A673 (cell line): Measurements from ENCODE around the gene ZNF827. TPM values are rescaled to one million over a fixed set of nuclear protein-coding genes. Genes with fewer than 3 reads are reported as not detected.

ENCODE experiments used
- BruUV-seq: library from RNA; stranded (reverse); fragments of 400-500 nt; replicated peaks from 2 replicates; lab custom pipeline; 2021; lab: Mats Ljungman, UMichigan
- CTCF ChIA-PET: fragments of 300-600 bp; sonication (Branson Sonifier 250); formaldehyde crosslinking; loops from one replicate; lab custom pipeline; 2022; ENCODE audit warnings: antibody characterized with exemption; lab: Charles Lee
- POLR2A ChIA-PET: fragments of 300-600 bp; sonication (Branson Sonifier 250); formaldehyde crosslinking; loops from one replicate; lab custom pipeline; 2022; ENCODE audit warnings: antibody characterized with exemption; ENCODE audit not compliant: low non-redundant PET; lab: Charles Lee
- DNase-seq: peaks from one replicate; pipeline ENCODE4 v3.0.0-alpha.2; 2015; ENCODE audit warnings: low spot score
- H3K27ac ChIP-seq: fragments of 200-600 bp; sonication (generic); 2 replicates; pipeline ENCODE4 v1.5.1; 2016; ENCODE audit warnings: mixed run types, low read depth, mild to moderate bottlenecking, mixed read lengths, antibody characterized with exemption, low read length; ENCODE audit not compliant: poor library complexity, severe bottlenecking
- H3K27me3 ChIP-seq: fragments of 200-600 bp; sonication (generic); replicated peaks from 2 replicates; pipeline ENCODE4 v1.6.1; 2017; ENCODE audit warnings: mixed run types, low read depth, mild to moderate bottlenecking, mixed read lengths, antibody characterized with exemption, low read length; ENCODE audit not compliant: insufficient read depth, poor library complexity
- H3K36me3 ChIP-seq: fragments of 200-600 bp; sonication (generic); 2 replicates; pipeline ENCODE4 v1.6.1; 2016; ENCODE audit warnings: mixed run types, mild to moderate bottlenecking, mixed read lengths, antibody characterized with exemption, low read length; ENCODE audit not compliant: insufficient read depth, poor library complexity, severe bottlenecking
- H3K4me1 ChIP-seq: fragments of 200-600 bp; sonication (generic); 2 replicates; pipeline ENCODE4 v1.6.1; 2017; ENCODE audit warnings: mixed run types, mild to moderate bottlenecking, mixed read lengths, antibody characterized with exemption, low read length; ENCODE audit not compliant: insufficient read depth, poor library complexity, severe bottlenecking
- H3K4me3 ChIP-seq: fragments of 200-600 bp; sonication (generic); 2 replicates; pipeline ENCODE4 v1.5.1; 2016; ENCODE audit warnings: low read depth, mixed run types, mild to moderate bottlenecking, mixed read lengths, low read length; ENCODE audit not compliant: poor library complexity, severe bottlenecking
- H3K9me3 ChIP-seq: fragments of 200-600 bp; sonication (generic); 2 replicates; pipeline ENCODE4 v1.6.1; 2016; ENCODE audit warnings: mixed run types, low read depth, mild to moderate bottlenecking, mixed read lengths, antibody characterized with exemption, low read length; ENCODE audit not compliant: poor library complexity, severe bottlenecking
- EZH2 ChIP-seq: fragments of 200-600 bp; sonication (generic); IDR thresholded peaks from 2 replicates; pipeline ENCODE4 v1.6.1; 2017; ENCODE audit warnings: borderline replicate concordance, low read depth, mild to moderate bottlenecking, mixed read lengths, antibody characterized with exemption, low read length; ENCODE audit not compliant: poor library complexity, severe bottlenecking
- intact Hi-C: fragments of 100-400 bp; cut with micrococcal nuclease; formaldehyde crosslinking; loops from one replicate; pipeline ENCODE4 v1.10.0; 2022; ENCODE audit not compliant: unreplicated experiment
- total RNA-seq: library from RNA; stranded (reverse); gene quantifications from 2 replicates; pipeline ENCODE4 v1.2.3, GENCODE V29; 2021
- TF ChIP-seq, protein P1 (sequence below): fragments of 300-800, 200-600 bp; sonication (generic); conservative IDR thresholded peaks from 2 replicates; pipeline ENCODE4 v1.5.1; 2017; ENCODE audit warnings: low read depth, mild to moderate bottlenecking, antibody characterized with exemption, low read length, moderate library complexity, mixed read lengths

ZNF827 gene
- total RNA-seq, 1 experiment from 2014 or later, result 20.0 TPM

DNA sequence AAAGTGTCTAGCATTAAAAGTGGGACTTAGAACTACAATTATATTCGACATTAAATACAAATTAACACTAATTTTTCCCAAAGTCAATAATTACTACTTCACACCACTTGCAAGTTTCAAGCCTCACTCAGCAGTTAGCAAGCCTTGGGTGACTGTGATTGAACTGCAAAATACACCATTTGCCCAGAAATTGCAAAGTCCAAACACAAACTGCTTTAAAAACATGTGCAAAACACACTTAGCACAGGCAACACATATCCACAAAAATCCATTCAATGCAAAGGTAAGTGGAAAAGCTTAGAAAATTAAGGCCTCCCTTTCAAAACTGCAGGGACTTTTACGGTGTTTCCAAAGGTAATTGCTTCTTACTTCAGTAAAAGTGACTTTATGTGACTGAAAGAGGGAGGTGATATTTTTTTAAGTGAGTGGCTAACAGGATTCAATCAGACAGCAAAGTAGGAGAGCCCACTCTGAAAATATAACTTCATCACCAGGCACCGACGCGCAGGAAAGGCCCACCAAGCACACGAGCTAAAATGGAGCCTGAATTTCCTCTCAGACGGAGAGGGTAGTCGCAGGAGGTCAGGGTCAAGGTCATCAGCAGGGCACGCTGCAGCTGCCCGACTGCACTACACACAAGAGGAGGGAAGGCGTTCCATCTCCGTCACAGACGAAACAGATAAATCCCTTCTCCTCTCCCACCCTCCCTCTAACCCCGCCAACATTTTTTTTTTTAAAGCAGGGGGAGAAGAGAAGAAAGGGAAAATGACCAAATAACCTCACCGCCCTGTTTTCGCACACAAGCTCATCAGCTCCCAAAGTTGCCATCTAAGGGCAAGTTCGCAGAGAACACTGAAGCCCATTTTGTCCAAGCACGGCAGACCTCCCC lies 3.1 kb downstream of the ZNF827 start:
- DNase-seq, result no peak
- CTCF ChIA-PET, result no interaction called here
- peak overlapping the region; percentile 87 for H3K27ac ChIP-seq
- TF ChIP-seq, protein P1, sequence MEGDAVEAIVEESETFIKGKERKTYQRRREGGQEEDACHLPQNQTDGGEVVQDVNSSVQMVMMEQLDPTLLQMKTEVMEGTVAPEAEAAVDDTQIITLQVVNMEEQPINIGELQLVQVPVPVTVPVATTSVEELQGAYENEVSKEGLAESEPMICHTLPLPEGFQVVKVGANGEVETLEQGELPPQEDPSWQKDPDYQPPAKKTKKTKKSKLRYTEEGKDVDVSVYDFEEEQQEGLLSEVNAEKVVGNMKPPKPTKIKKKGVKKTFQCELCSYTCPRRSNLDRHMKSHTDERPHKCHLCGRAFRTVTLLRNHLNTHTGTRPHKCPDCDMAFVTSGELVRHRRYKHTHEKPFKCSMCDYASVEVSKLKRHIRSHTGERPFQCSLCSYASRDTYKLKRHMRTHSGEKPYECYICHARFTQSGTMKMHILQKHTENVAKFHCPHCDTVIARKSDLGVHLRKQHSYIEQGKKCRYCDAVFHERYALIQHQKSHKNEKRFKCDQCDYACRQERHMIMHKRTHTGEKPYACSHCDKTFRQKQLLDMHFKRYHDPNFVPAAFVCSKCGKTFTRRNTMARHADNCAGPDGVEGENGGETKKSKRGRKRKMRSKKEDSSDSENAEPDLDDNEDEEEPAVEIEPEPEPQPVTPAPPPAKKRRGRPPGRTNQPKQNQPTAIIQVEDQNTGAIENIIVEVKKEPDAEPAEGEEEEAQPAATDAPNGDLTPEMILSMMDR, result no peak
- TF ChIP-seq EZH2, result no peak
- TSS peak; percentile 35 for BruUV-seq
- no peaks in the 10 kb centered on the region for H3K36me3 ChIP-seq
- H3K4me3 ChIP-seq, result peak overlapping the region; percentile 87
- POLR2A ChIA-PET, result no interaction called here
- intact Hi-C loops, result loop anchor here (2.0 to 5.0 kb wide), 4 partner anchors 63 to 318 kb away; partner anchors contain the start of gene MMAA
- no peaks in the 10 kb centered on the region for H3K27me3 ChIP-seq
- H3K4me1 ChIP-seq, result peaks cover 28% of the 10 kb centered on the region
- H3K9me3 ChIP-seq, result no peaks in the 10 kb centered on the region

- no peak for TF ChIP-seq EZH2
- TF ChIP-seq, protein P1, result no peak
- H3K27ac ChIP-seq, result peak overlapping the region; percentile 87
- POLR2A ChIA-PET, result no interaction called here
- no peaks in the 10 kb centered on the region for H3K9me3 ChIP-seq
- H3K36me3 ChIP-seq, result no peaks in the 10 kb centered on the region
- intact Hi-C loops, result loop anchor here (5.0 kb wide), 3 partner anchors 62 to 317 kb away; partner anchors contain the start of gene MMAA
- DNase-seq, result no peak
- no peak overlapping the region for H3K4me3 ChIP-seq
- BruUV-seq, result no TSS peak
- H3K27me3 ChIP-seq, result no peaks in the 10 kb centered on the region
- CTCF ChIA-PET, result no interaction called here
- peaks cover 23% of the 10 kb centered on the region for H3K4me1 ChIP-seq
These were observed 4.1 kb downstream of the ZNF827 start for GRCh38 chr4:145934434-145935047.

- TF ChIP-seq EZH2, result no peak
- TF ChIP-seq, protein P1, result no peak
- no peaks in the 10 kb centered on the region for H3K9me3 ChIP-seq
- POLR2A ChIA-PET, result no interaction called here
- no peaks in the 10 kb centered on the region for H3K36me3 ChIP-seq
- no peaks in the 10 kb centered on the region for H3K27me3 ChIP-seq
- H3K27ac ChIP-seq, result no peak overlapping the region
- CTCF ChIA-PET, result no interaction called here
- intact Hi-C loops, result no loop called here
- no TSS peak for BruUV-seq
- peaks cover 16% of the 10 kb centered on the region for H3K4me1 ChIP-seq
- no peak overlapping the region for H3K4me3 ChIP-seq
- DNase-seq, result no peak
These were observed 5.5 kb downstream of the ZNF827 start for GRCh38 chr4:145933134-145933533.
